ENCODE measurements around the gene ANKRD12.

DNA sequence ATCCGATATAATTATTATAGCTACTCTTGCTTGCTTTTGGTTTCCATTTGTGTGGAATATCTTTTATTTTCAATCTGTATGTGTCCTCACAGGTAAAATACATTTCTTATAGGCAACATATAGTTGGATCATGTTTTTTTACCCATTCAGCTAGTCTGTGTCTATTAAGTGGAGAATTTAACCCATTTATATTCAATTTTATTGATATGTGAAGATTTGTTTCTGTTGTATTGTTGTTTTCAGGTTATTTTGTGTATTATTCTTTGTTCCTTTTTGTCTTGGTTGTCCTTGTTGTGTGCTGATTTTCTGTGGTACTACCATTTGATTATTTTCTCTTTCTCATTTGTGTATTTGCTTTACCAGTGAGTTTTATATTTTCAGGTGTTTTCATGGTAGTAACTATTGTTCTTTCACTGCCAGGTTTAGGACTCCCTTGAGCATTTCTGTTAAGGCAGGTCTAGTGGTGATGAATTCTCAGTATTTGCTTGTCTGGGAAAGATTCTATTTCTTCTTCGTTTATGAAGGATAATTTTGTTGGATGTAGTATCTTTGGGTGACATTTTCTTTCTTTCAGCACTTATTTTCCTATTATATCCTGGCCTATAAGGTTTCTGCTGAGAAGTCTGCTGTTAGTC lies 95.4 kb downstream of the ANKRD12 start:
- TF ChIP-seq EZH2 (IDR thresholded peaks at IDR 0.05; ENCODE audit: low read length): no peak
- TF ChIP-seq, protein P1, sequence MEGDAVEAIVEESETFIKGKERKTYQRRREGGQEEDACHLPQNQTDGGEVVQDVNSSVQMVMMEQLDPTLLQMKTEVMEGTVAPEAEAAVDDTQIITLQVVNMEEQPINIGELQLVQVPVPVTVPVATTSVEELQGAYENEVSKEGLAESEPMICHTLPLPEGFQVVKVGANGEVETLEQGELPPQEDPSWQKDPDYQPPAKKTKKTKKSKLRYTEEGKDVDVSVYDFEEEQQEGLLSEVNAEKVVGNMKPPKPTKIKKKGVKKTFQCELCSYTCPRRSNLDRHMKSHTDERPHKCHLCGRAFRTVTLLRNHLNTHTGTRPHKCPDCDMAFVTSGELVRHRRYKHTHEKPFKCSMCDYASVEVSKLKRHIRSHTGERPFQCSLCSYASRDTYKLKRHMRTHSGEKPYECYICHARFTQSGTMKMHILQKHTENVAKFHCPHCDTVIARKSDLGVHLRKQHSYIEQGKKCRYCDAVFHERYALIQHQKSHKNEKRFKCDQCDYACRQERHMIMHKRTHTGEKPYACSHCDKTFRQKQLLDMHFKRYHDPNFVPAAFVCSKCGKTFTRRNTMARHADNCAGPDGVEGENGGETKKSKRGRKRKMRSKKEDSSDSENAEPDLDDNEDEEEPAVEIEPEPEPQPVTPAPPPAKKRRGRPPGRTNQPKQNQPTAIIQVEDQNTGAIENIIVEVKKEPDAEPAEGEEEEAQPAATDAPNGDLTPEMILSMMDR (optimal IDR thresholded peaks at IDR 0.05 in 1 of 3, IDR thresholded peaks at IDR 0.05 in 1 of 3, conservative IDR thresholded peaks at IDR 0.05 in 1 of 3; ENCODE audit: extremely low read depth in 1 of 3, insufficient read depth in 2 of 3, low read length in 3 of 3): no peak
